NOMO-1 (cell line): Measurements from ENCODE around the gene RAX2.

Experiments
- DNase-seq, 2 experiments: peaks; one replicate each; lab custom pipeline; 2025; ENCODE audit not compliant: unreplicated experiment in 2 of 2; lab: John Stamatoyannopoulos, UW

Gene RAX2

GRCh38 chr19:3803114-3803888 lies 31.3 kb upstream of the RAX2 start:
- DNase-seq: no peak

DNA sequence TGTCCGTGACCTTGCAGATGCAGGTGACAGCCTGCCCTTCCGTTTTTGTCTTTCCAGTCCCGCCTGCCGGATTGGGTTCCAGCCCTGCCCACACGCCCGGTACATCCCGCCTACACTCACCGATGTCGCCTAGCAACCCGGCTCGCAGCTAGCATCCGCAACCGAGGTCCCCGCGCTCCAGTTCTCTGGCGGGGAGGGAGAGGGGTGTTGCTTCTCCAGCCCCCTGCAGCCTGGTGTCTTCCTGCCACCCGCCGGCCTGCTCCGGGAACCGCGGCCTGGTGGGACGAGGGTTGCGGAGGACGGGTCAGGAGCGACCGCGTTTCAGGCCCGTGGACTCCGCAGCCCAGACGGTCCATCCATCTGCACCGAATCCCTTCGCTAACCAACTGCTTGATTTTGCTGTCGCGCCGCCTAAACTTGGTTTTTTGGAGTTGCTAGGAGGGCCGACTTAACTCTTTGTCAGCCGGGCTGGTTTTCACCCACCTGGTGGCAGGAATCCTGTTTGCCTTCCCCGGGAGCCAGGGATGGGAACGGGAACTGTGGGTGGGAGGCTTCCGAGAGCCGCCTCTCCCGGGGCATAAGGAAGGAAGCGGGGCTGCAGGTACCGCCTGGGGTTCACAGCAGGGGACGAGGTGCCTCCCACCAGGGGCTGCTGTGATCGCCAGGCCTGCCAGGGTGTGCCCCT lies 29.5 kb upstream of the RAX2 start:
- DNase-seq: no peak

- no peak for DNase-seq
Observed at GRCh38 chr19:3800996-3801395, 29.0 kb upstream of the RAX2 start.

- no peak for DNase-seq
Observed at GRCh38 chr19:3798137-3798536, 26.1 kb upstream of the RAX2 start.

DNA sequence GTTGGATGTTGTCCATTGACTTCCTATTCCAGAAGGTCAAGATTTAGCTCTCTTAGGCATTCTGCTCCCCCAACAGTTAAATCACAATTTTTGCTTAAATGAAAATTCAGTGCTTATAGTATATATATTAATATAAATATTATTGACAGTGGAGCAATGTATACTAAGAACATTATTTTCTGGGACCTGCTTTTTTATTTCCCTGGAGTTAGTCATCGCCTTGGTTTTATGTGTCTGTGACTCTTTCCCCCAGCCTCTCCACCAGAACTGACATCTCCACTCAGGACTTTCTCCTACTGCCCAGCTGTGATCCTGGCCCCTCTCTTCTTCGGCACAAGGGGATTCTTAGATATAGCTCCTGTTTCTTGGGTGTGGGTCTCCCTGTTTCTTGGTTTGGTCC lies 24.3 kb upstream of the RAX2 start:
- no peak for DNase-seq

DNA sequence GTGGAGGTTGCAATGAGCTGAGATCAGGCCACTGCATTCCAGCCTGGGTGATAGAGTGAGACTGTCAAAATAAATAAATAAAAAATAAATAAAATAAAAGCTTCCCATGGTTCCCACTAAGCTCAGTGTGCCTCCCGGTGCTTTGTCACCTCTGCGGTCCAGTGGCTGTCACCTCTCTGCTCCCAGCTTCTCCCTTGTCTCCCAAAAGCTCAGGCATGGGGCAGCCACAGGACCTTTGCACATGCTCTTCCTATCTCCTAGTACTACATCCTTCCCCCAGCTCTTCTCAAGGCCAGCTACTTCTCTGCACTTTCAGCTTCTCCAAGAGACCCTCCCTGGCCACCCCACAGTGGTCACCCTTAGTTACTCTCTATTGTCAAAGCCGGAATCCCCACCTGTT lies 21.8 kb upstream of the RAX2 start:
- no peak for DNase-seq

- no peak for DNase-seq
Observed at GRCh38 chr19:3792114-3792513, 20.1 kb upstream of the RAX2 start.

DNA sequence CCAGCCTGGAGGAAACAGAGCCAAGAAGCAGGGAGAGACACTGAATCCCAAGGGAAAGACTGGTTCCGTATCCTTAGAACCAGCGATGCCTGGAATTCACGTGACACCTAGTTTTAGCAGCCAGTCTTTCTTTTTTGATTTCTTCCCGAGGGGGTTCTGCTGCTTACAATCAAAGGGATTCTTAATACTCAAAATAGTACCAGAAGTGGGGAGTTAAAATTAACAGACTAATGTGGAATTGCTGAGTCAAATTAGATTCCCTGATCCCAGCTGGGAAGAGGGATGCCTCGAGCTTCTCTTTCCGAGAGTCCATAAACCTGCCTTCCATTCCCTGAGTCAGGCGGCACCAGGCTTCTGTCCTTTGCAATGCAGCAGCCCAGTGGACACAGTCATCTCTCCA lies 18.9 kb upstream of the RAX2 start:
- no peak for DNase-seq

DNA sequence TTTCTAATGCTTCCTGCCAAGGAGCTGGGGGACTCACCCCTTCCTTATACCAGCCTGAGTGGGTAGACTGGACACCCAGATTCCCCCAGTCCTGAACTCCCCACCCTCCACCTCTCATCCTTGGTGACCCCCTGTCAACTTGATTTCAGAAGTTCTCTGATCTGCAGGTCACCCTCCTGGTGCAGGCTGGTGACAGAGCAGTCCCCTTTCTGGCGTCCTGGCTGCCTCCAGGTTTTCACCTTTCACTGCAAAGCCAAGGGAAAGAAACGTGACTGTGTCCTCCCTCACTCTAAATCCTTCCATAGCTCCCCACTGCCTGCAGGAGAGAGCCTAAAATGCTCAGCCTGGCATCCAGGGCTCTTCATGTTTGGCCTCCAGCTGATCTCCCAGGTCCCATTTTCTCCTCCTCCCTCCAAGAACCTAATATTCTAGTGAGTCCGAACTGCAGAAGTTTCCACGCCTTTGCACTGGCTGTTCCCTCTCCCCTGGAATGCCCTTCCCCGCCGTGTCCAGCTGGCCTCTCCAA lies 18.2 kb upstream of the RAX2 start:
- DNase-seq: no peak

DNA sequence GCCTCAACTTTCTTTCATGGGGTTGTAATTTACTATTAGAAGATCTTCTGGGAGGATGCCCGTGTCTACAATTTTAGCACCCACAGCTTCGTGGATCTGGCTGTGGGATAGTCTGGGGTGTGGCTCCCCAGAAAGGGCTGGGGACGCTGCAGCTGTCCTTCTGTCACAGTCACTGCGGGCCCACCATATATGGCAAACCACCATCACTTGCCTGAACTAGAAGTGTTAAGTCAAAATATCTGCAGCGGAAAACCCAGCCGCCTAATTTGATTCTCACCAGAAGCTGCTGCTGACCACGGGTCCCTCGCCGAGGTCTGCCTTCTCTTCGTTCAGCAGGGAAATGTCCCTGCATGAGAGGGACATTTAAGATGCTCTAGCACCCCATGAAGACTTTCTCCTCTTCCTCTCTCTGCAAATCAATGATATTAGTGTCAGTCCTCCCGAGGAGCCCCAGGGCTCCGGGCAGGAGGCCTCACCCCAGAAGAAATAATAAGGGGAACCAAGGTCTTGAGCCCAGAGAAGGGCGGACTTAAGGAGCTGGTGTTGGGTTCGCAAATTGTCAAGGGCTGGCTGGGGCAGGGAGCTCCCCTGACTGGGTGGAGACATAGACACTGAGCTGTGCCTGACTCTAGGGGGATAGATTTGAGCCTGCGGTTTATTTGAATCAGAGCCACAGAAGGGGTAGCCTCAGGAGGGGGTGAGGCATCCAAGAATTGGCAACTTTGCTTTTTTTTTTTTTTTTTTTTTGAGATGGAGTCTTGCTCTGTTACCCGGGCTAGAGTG lies 17.2 kb upstream of the RAX2 start:
- no peak for DNase-seq

- DNase-seq: peak; percentile 75 to 89
Observed at GRCh38 chr19:3785938-3786824, 14.2 kb upstream of the RAX2 start, which contains the start of gene MATK. Gene MATK, minus strand, starts transcription at chr19:3786381. Its CDS starts 1,246 bp downstream, at chr19:3785135.

- DNase-seq: no peak
Observed at GRCh38 chr19:3785451-3785937, 13.5 kb upstream of the RAX2 start.

- DNase-seq: no peak
Observed at GRCh38 chr19:3784607-3785450, 12.8 kb upstream of the RAX2 start.

- DNase-seq: no peak
Observed at GRCh38 chr19:3783660-3784584, 11.9 kb upstream of the RAX2 start.

DNA sequence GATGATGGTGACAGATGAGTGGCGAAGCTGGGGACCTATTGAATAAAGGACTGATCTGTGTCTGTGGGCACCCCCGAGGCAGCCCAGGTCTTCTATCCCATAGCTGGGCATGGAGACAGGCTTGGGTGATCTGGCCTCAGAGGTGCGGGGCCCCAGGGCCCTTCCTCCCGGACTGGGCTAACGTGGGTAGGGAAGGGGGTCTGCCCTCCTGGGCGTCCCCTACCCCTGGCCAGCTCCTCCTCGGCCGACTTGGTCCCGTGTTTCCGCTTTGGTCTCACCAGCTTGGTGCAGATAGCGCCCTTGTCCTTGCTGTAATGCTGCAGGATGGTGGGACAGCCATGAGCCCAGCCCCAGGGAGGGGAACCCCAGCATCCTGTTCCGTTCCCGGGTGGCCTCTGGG lies 10.9 kb upstream of the RAX2 start:
- no peak for DNase-seq

DNA sequence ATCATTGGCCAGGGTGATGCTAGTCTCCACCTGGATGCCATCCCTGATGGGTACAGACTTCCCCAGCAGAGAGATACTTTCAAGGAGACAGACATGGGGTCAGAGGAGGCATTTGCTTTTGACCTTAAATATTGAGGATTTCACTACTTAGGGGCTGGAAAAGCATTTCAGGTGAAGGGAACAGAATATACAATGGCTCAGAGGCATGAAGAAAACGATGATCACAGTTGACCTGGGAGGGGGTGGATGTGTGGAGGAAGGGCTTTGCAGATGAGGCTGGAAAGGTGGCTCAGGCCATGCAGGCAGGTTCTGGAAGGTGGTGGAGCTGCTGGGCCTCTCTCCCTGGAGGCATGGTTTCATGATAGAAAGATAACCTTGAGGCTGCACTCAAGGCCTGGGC lies 10.3 kb upstream of the RAX2 start:
- no peak for DNase-seq

DNA sequence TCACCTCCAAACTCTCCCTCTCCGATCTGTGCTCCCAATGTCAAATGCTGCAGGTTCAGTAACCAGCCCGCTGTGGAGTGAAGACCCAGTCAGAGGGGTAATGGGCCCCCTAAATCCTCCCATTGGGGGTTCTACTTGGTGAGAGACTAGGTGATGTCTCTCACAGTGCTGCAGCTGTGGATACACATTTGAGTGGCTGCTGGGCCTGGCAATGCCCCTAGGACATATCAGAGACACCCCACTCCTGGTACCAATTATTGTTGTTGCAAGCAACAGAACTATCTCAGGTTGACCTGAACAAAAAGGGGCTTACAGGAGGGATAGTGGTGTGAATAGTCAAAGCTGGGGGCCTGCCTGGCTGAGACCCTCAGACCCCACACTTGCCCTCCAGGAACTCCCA lies 9.6 kb upstream of the RAX2 start:
- no peak for DNase-seq

GRCh38 chr19:3780786-3781304 lies 8.8 kb upstream of the RAX2 start:
- DNase-seq: peak in 1 of 2 experiments; percentile 16
